Peyer's patch (tissue), 4 donors: ENCODE measurements around the gene CSMD2. TPM values are rescaled to one million over a fixed set of nuclear protein-coding genes. Genes with fewer than 3 reads are reported as not detected.

Source experiments
- DNase-seq, 3 donors: peaks; one replicate each; pipeline ENCODE4 v3.0.0-alpha.2; 2017 to 2019
- H3K27ac ChIP-seq, 4 donors: fragments of 200-600 bp; sonication (generic); one replicate each; pipeline ENCODE4 v1.5.1; 2016 to 2019
- H3K27me3 ChIP-seq, 2 donors: fragments of 200-600 bp; sonication (generic); one replicate each; pipeline ENCODE4 v1.5.1; 2019
- H3K36me3 ChIP-seq, 3 donors: fragments of 200-600 bp; sonication (generic); one replicate each; pipeline ENCODE4 v1.5.1; 2016 to 2019
- H3K4me1 ChIP-seq, 4 donors: fragments of 200-600 bp; sonication (generic); one replicate each; pipeline ENCODE4 v1.5.1; 2016 to 2019
- H3K4me3 ChIP-seq, 4 donors: fragments of 200-600 bp; sonication (generic); 1 replicate in 3 of 4; 2 replicates in 1 of 4; pipeline ENCODE4 v1.5.1; 2016 to 2019; ENCODE audit warnings: mild to moderate bottlenecking in 1 of 4
- H3K9me3 ChIP-seq, 4 donors: fragments of 200-600 bp; sonication (generic); one replicate each; pipeline ENCODE4 v1.5.1; 2016 to 2019; ENCODE audit warnings: mild to moderate bottlenecking in 1 of 4
- POLR2A ChIP-seq, 2 donors: fragments of 450-650 bp; IDR thresholded peaks; one replicate each; pipeline ENCODE4 v1.5.1; 2017; ENCODE audit warnings: antibody characterized with exemption in 2 of 2, mild to moderate bottlenecking in 2 of 2, moderate library complexity in 2 of 2
- total RNA-seq, 4 donors: library from RNA; depleted of rRNA; stranded (reverse); fragments of >200 nt; gene quantifications; one replicate each; pipeline ENCODE4 v1.1.0, GENCODE V29; 2016
- TF ChIP-seq, protein P1 (sequence below), 6 experiments: fragments of 450-650 bp in 4 of 6; fragments of 200-600 bp in 2 of 6; sonication (generic) in 1 of 6; IDR thresholded peaks; one replicate each; pipeline ENCODE4 v1.5.1; 2017 to 2019; ENCODE audit warnings: antibody characterized with exemption in 6 of 6, mild to moderate bottlenecking in 3 of 6, moderate library complexity in 1 of 6

Gene CSMD2
- total RNA-seq, 4 donors from 2014 or later = under 0.01 to 1.2 (median 0.70) TPM

DNA sequence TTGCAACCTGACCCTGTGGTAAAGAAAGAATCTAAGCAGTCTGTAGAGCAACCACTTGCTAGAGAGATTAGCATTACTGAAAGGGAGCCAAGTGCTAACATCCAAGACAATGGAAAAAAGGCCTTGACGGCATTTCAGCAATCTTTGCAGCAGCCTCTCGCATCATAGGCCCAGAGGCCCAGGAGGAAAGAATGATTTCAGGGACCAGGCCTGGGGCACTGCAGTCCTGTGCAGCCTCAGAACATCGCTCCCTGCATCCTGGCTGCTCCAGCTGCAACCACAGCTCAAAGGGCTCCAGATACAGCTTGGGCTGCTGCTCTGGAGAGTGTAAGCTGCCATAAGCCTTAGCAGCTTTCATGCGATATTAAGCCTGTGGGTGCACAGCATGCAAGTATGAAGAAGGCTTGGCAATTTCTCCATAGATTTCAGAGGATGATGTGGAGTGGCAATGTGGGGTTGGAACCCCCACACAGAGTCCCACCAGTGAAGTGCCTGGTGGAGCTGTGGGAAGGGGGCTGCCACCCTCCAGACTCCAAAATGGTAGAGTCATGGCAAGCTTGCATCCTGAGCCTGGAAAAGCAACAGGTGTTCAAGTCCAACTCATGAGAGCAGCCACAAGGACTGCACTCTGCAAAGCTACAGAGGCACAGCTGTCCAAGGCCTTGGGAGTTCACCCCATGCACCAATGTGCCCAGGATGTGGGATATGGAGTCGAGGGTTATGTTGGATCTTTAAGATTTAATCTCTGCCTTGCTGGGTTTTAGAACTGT lies 411.8 kb downstream of the CSMD2 start:
- Histone ChIP-seq H3K36me3 (no peaks in the 10 kb centered on the region), H3K4me3 (no peak overlapping the region), H3K9me3 (no peaks in the 10 kb centered on the region), H3K27me3 (no peaks in the 10 kb centered on the region), H3K27ac (no peak overlapping the region), H3K4me1 (peaks cover 0 to 4% (median 0%) of the 10 kb centered on the region in 4 donors)
- no peak for DNase-seq
- TF ChIP-seq, protein P1, sequence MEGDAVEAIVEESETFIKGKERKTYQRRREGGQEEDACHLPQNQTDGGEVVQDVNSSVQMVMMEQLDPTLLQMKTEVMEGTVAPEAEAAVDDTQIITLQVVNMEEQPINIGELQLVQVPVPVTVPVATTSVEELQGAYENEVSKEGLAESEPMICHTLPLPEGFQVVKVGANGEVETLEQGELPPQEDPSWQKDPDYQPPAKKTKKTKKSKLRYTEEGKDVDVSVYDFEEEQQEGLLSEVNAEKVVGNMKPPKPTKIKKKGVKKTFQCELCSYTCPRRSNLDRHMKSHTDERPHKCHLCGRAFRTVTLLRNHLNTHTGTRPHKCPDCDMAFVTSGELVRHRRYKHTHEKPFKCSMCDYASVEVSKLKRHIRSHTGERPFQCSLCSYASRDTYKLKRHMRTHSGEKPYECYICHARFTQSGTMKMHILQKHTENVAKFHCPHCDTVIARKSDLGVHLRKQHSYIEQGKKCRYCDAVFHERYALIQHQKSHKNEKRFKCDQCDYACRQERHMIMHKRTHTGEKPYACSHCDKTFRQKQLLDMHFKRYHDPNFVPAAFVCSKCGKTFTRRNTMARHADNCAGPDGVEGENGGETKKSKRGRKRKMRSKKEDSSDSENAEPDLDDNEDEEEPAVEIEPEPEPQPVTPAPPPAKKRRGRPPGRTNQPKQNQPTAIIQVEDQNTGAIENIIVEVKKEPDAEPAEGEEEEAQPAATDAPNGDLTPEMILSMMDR (IDR thresholded peaks at IDR 0.05) = no peak
- TF ChIP-seq POLR2A (IDR thresholded peaks at IDR 0.05) = no peak

DNA sequence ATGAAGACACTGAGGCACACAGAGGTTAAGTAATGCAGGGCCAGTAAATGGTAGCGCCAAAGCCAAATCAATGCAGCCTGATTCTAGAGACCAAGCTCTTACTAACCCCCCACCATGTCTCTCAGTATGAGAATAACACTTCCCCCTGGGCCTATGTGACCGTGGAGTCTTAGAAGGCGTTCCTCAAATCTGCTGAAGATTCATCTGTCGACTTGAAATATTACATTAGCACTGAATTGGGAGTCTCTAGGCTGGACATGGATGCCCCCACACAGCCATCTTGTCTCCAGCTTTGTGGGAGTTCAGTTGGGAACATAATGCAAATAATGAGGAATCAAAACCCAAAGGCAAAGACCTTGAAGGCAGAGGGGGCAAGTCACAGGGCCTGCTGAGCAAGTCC lies 419.1 kb downstream of the CSMD2 start:
- Histone ChIP-seq H3K27me3 (no peaks in the 10 kb centered on the region), H3K27ac (no peak overlapping the region), H3K36me3 (no peaks in the 10 kb centered on the region), H3K4me3 (no peak overlapping the region), H3K4me1 (no peaks in the 10 kb centered on the region), H3K9me3 (no peaks in the 10 kb centered on the region)
- DNase-seq = no peak
- TF ChIP-seq, protein P1 (IDR thresholded peaks at IDR 0.05) = no peak
- TF ChIP-seq POLR2A (IDR thresholded peaks at IDR 0.05) = no peak

DNA sequence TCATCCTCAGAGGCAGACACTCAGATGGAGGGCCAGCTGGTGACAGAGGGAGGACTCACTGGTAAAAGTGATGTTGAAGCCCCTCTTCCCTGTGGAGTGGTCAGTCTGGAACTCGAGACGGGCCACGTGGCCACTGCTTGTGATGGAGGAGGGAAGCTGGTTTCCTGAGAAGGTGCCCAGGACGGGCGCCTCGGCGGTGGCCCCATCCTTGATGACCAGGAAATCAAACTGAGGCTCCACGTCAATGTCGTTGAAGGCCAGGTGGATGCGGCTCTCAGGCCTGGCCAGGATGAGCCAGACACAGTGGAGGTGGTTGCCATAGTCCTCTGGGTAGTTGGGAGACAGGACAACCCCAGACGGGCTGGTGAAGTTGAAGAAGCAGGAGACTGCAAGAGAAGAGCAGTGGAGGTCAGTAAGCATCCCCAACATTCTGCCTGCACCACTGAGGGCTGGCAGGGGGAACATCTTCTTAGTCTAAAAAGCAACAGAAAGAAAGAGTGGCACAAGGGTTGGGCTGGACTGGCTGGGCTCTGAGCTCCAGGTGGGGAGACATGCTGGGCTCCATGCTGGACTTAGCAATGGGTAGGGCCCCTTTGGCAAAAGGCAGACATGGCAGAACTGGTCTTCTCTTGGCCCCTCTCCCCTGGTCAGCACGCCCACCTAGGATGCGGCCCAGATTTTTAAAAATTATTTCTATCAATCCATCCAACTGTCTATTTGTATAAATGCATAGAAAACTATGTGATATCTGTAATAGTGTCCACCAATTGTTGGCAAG lies 421.6 kb downstream of the CSMD2 start:
- Histone ChIP-seq H3K9me3 (no peaks in the 10 kb centered on the region), H3K36me3 (no peaks in the 10 kb centered on the region), H3K27me3 (no peaks in the 10 kb centered on the region), H3K4me3 (no peak overlapping the region), H3K4me1 (no peaks in the 10 kb centered on the region), H3K27ac (no peak overlapping the region)
- TF ChIP-seq, protein P1 (IDR thresholded peaks at IDR 0.05) = no peak
- TF ChIP-seq POLR2A (IDR thresholded peaks at IDR 0.05) = no peak
- no peak for DNase-seq

DNA sequence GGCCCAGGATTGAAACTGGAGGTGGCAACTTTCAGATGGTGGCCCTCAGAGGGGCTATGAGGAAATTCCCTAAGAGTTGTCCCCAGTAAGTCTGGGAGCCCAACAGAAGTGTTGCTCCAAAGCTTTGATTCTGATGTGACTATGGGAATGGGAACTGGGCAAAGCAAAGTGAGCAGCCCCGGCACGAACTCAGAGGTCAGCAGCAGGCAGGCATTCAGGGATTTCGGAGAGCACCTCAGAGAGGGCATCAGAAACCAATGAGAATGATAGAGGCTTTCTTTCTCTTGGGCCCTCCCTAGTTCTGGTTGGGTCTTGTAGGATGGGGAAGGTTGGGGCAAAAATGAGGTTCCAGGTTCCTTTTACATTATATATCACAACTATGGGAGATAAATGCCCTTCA lies 422.4 kb downstream of the CSMD2 start:
- no peaks in the 10 kb centered on the region for H3K9me3 ChIP-seq
- no peak overlapping the region for H3K27ac ChIP-seq
- H3K36me3 ChIP-seq = no peaks in the 10 kb centered on the region
- no peaks in the 10 kb centered on the region for H3K4me1 ChIP-seq
- no peak for DNase-seq
- H3K4me3 ChIP-seq = no peak overlapping the region
- TF ChIP-seq, protein P1 (IDR thresholded peaks at IDR 0.05) = no peak
- TF ChIP-seq POLR2A (IDR thresholded peaks at IDR 0.05) = no peak
- no peaks in the 10 kb centered on the region for H3K27me3 ChIP-seq

DNA sequence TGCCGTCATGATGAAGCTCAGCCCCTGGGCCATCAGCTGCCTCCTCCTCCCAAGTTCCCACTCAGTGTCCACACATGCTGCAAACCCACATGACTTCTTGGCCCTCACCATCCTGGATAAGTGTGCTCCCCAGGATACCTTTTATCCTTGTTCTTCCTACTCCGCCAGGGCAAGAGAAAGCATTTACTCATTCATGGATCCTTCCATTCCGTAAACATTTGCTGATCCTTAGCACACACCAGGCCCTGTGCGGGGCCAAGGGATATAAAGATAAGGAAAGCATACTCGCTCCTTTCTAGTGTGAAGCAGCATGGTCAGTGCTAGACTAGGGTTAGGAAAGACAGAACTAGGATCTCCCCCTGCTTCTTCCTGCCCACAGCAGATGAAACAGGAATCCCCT lies 423.3 kb downstream of the CSMD2 start:
- TF ChIP-seq, protein P1 (IDR thresholded peaks at IDR 0.05) = no peak
- TF ChIP-seq POLR2A (IDR thresholded peaks at IDR 0.05) = no peak
- H3K4me3 ChIP-seq = no peak overlapping the region
- no peaks in the 10 kb centered on the region for H3K27me3 ChIP-seq
- DNase-seq = no peak
- H3K36me3 ChIP-seq = no peaks in the 10 kb centered on the region
- H3K9me3 ChIP-seq = no peaks in the 10 kb centered on the region
- no peaks in the 10 kb centered on the region for H3K4me1 ChIP-seq
- H3K27ac ChIP-seq = no peak overlapping the region
